Upper lobe of left lung (tissue), 6 donors: ENCODE data around the gene DMAP1. TPM values are rescaled to one million over a fixed set of nuclear protein-coding genes. Genes with fewer than 3 reads are reported as not detected.
A peak's percentile ranks its signal among the peaks of the same experiment; 100 is the strongest.

Source experiments
- ATAC-seq, 2 donors: fragments of 200-7000 bp; cut with Tn5 transposase; one replicate each; pipeline ENCODE4 v1.9.1; 2022; ENCODE audit warnings: mild to moderate bottlenecking in 2 of 2, moderate library complexity in 2 of 2; ENCODE audit not compliant: low FRiP score in 2 of 2
- DNase-seq, 2 donors: peaks; one replicate each; pipeline ENCODE4 v3.0.0-alpha.2; 2019 to 2020
- H3K27ac ChIP-seq, 4 donors: fragments of 200-600 bp; sonication (generic); one replicate each; pipeline ENCODE4 v1.5.1; 2016 to 2019
- H3K27me3 ChIP-seq, 4 donors: fragments of 200-600 bp; sonication (generic); one replicate each; pipeline ENCODE4 v1.5.1; 2017 to 2019
- H3K36me3 ChIP-seq, 4 donors: fragments of 200-600 bp; sonication (generic); one replicate each; pipeline ENCODE4 v1.5.1; 2016 to 2019
- H3K4me1 ChIP-seq, 4 donors: fragments of 200-600 bp; sonication (generic); one replicate each; pipeline ENCODE4 v1.5.1; 2018 to 2019
- H3K4me3 ChIP-seq, 4 donors: fragments of 200-600 bp; sonication (generic); one replicate each; pipeline ENCODE4 v1.5.1; 2017 to 2019; ENCODE audit warnings: mild to moderate bottlenecking in 2 of 4, moderate library complexity in 1 of 4
- H3K9me3 ChIP-seq, 4 donors: fragments of 200-600 bp; sonication (generic); one replicate each; pipeline ENCODE4 v1.5.1; 2018 to 2019
- EP300 ChIP-seq, 4 donors: sonication (generic); formaldehyde crosslinking; IDR thresholded peaks; one replicate each; pipeline ENCODE4 v1.5.1; 2017; ENCODE audit warnings: antibody characterized with exemption in 4 of 4, control low read depth in 2 of 4
- POLR2A ChIP-seq, 4 donors: fragments of 450-650 bp; IDR thresholded peaks; one replicate each; pipeline ENCODE4 v1.5.1; 2016 to 2017; ENCODE audit warnings: antibody characterized with exemption in 4 of 4, mild to moderate bottlenecking in 2 of 4
- POLR2AphosphoS5 ChIP-seq, 2 donors: sonication (generic); formaldehyde crosslinking; IDR thresholded peaks; one replicate each; pipeline ENCODE4 v1.5.1; 2017; ENCODE audit warnings: antibody characterized with exemption in 2 of 2
- whole genome bisulfite sequencing, 2 donors: methylation state at CpG; one replicate each; pipeline ENCODE4 v1.1.5; 2017 to 2018; 5-methylcytosine and 5-hydroxymethylcytosine counted together
- total RNA-seq, 6 donors: library from RNA; depleted of rRNA in 4 of 6; stranded (reverse); fragments of >200 nt in 4 of 6; gene quantifications; one replicate each; pipeline versions ENCODE4 v1.1.0 to v1.2.1, GENCODE V29; 2016 to 2021
- TF ChIP-seq, protein P1 (sequence below), 6 experiments: fragments of 450-650 bp in 4 of 6; fragments of 200-600 bp in 2 of 6; sonication (generic) in 2 of 6; IDR thresholded peaks; one replicate each; pipeline ENCODE4 v1.5.1; 2016 to 2019; ENCODE audit warnings: antibody characterized with exemption in 6 of 6
- donor health status: DM: no; HTN: no; CAD: no; lungs with moderate emphysema.
- donor health status: DM: no; HTN: yes; CAD: no; lungs with severe emphysema.

DMAP1 gene
- total RNA-seq, 6 donors from 2014 or later = 32.1 to 236 (median 39.7) TPM

DNA sequence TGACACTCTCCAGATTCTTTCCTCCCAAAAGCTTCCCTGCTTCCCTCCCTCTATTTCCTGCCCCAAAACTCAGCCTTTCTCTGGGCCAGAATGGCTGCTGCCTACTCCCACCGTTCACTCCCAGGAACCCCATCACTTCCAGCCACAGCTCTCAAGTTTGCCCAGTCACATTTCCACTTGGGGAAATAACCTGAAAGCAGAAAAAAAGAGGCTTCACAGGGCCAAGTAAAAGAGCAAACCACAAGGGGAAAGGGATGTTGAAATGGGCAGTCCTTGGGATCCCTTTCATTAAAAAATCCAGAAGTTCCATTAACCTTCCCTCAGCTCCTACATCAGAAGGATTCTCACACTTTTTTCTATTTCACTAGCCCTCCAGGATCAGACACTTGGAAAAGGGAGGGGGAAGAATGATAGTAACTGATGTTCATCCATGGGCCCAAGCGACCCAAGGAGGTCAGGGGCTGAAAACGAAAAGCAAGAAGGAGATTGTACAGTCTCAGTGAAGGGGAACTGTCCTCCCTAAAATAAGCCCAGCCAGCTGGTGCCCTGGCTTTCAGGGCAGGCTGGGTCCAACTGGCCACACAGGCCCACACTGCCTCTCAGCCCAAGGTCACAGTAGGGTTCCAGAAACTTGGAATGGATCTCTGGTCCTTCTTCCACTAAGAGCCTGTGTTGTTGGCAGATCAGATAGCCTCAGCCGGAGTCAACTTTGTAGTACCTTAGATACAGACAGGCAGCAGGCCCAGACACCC lies 49.7 kb downstream of the DMAP1 start:
- Histone ChIP-seq H3K36me3 (no peaks in the 10 kb centered on the region), H3K9me3 (no peaks in the 10 kb centered on the region), H3K4me1 (peaks cover 7 to 27% (median 22%) of the 10 kb centered on the region in 4 donors), H3K27ac (no peak overlapping the region), H3K27me3 (no peaks in the 10 kb centered on the region), H3K4me3 (no peak overlapping the region)
- TF ChIP-seq EP300 (IDR thresholded peaks at IDR 0.05) = no peak
- TF ChIP-seq, protein P1, sequence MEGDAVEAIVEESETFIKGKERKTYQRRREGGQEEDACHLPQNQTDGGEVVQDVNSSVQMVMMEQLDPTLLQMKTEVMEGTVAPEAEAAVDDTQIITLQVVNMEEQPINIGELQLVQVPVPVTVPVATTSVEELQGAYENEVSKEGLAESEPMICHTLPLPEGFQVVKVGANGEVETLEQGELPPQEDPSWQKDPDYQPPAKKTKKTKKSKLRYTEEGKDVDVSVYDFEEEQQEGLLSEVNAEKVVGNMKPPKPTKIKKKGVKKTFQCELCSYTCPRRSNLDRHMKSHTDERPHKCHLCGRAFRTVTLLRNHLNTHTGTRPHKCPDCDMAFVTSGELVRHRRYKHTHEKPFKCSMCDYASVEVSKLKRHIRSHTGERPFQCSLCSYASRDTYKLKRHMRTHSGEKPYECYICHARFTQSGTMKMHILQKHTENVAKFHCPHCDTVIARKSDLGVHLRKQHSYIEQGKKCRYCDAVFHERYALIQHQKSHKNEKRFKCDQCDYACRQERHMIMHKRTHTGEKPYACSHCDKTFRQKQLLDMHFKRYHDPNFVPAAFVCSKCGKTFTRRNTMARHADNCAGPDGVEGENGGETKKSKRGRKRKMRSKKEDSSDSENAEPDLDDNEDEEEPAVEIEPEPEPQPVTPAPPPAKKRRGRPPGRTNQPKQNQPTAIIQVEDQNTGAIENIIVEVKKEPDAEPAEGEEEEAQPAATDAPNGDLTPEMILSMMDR (IDR thresholded peaks at IDR 0.05) = no peak
- TF ChIP-seq POLR2A (IDR thresholded peaks at IDR 0.05) = no peak
- no peak for TF ChIP-seq POLR2AphosphoS5 (IDR thresholded peaks at IDR 0.05)
- DNase-seq (no peak), ATAC-seq (no peak)
- WGBS, 2 donors = 81 to 83% methylated on average over 4 of the region's 4 CpGs

GRCh38 chr1:44263568-44264450 lies 50.5 kb downstream of the DMAP1 start:
- TF ChIP-seq, protein P1 (IDR thresholded peaks at IDR 0.05) = no peak
- no peak for TF ChIP-seq EP300 (IDR thresholded peaks at IDR 0.05)
- TF ChIP-seq POLR2AphosphoS5 (IDR thresholded peaks at IDR 0.05) = no peak
- TF ChIP-seq POLR2A (IDR thresholded peaks at IDR 0.05) = no peak
- Histone ChIP-seq H3K4me1 (peaks cover 7 to 27% (median 22%) of the 10 kb centered on the region in 4 donors), H3K27me3 (no peaks in the 10 kb centered on the region), H3K4me3 (no peak overlapping the region), H3K36me3 (no peaks in the 10 kb centered on the region), H3K27ac (peak overlapping the region in 1 of 4 donors; percentile 10), H3K9me3 (no peaks in the 10 kb centered on the region)
- ATAC-seq (peak in 1 of 2 donors; percentile 66), DNase-seq (no peak)
- WGBS, 2 donors = 84 to 86% methylated on average over 9 of the region's 9 CpGs

DNA sequence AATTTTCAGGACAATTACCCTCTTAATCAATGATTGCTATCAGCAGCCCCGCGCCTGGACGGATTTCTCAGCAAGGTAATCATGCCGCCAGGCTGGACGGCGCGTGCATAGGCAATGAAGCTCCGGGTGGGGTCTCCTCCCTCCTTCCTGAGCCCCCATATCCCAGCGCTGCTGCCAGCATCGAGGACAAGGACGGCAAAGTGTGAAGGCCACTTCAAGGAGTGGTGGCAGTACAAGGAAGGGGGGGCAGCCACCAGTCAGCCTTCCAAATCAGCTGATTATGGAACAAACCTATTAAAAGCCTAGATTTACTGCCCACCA lies 51.1 kb downstream of the DMAP1 start:
- peaks cover 7 to 27% (median 22%) of the 10 kb centered on the region in 4 donors for H3K4me1 ChIP-seq
- no peaks in the 10 kb centered on the region for H3K36me3 ChIP-seq
- no peak overlapping the region for H3K4me3 ChIP-seq
- WGBS, 2 donors = 90 to 92% methylated on average over 11 of the region's 11 CpGs
- TF ChIP-seq POLR2AphosphoS5 (IDR thresholded peaks at IDR 0.05) (no peak), EP300 (IDR thresholded peaks at IDR 0.05) (no peak), POLR2A (IDR thresholded peaks at IDR 0.05) (no peak)
- TF ChIP-seq, protein P1 (IDR thresholded peaks at IDR 0.05) = no peak
- H3K27ac ChIP-seq = no peak overlapping the region
- DNase-seq (peak in 1 of 2 donors; percentile 48), ATAC-seq (no peak)
- no peaks in the 10 kb centered on the region for H3K27me3 ChIP-seq
- H3K9me3 ChIP-seq = no peaks in the 10 kb centered on the region

- Histone ChIP-seq H3K9me3 (no peaks in the 10 kb centered on the region), H3K4me3 (no peak overlapping the region), H3K27me3 (no peaks in the 10 kb centered on the region), H3K27ac (no peak overlapping the region), H3K4me1 (peaks cover 7 to 27% (median 22%) of the 10 kb centered on the region in 4 donors), H3K36me3 (no peaks in the 10 kb centered on the region)
- TF ChIP-seq, protein P1 (IDR thresholded peaks at IDR 0.05) = no peak
- TF ChIP-seq EP300 (IDR thresholded peaks at IDR 0.05) (no peak), POLR2AphosphoS5 (IDR thresholded peaks at IDR 0.05) (no peak), POLR2A (IDR thresholded peaks at IDR 0.05) (no peak)
- no peak for ATAC-seq
- 84 to 90% methylated on average over 1 of the region's 1 CpG for WGBS, 2 donors
- DNase-seq = no peak
Measured at GRCh38 chr1:44265656-44266358, 52.5 kb downstream of the DMAP1 start.
